ENCODE results near the gene WASL. TPM values are rescaled to one million over a fixed set of nuclear protein-coding genes. Genes with fewer than 3 reads are reported as not detected.
A peak's percentile ranks its signal among the peaks of the same experiment; 100 is the strongest.
"Not testable (repeated sequence)": the region's sequence is repeated elsewhere in the genome, so short reads cannot be mapped to it uniquely, and the experiment has no call there.

Gene WASL
- total RNA-seq, 1 donor from 2014 or later, result 20.4 TPM

DNA sequence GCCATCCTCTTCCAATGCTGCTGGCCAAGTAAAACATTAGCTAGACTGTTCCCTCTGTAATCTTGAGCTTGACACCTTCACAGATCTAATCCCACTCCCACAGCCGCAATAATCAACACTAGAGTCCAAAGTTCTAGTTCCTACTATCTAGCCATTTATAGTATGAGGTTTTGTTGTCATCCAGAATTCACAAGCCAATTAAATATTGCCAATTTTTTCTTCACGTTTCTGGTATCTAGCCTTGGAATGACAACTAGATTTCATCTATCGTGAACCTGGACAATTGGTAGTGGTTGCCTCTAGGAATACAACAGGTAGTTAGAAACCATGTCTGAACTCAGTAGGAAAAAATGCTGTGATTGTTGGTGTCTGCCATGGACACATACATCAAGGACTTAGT lies 10.4 kb downstream of the WASL start:
- DNase-seq (ENCODE audit: low read depth), result no peak
- no peak for TF ChIP-seq CTCF (conservative IDR thresholded peaks at IDR 0.05; ENCODE audit: low read depth, low read length)
- no peak overlapping the region for H3K4me3 ChIP-seq (ENCODE audit: low read depth, low read length)

DNA sequence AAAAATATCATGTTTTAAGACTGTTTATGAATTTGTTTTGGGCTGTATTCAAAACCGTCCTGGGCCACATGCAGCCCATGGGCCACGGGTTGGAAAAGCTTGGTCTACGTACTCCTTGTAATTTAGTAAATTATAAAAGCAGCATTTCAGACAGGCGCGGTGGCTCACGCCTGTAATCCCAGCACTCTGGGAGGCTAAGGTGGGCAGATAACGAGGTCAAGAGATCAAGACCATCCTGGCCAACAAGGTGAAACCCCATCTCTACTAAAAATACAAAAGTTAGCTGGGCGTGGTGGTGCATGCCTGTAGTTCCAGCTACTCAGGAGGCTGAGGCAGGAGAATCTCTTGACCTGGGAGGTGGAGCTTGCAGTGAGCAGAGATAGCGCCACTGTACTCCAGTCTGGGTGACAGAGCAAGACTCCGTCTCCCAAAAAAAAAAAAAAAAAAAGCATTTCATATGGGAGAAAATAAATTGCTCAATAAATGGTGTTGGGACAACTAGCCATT lies 11.6 kb downstream of the WASL start:
- not testable (repeated sequence) for DNase-seq (ENCODE audit: low read depth); H3K4me3 ChIP-seq (ENCODE audit: low read depth, low read length)

GRCh38 chr7:123735539-123735938 lies 13.3 kb downstream of the WASL start:
- DNase-seq (ENCODE audit: low read depth), result no peak
- no peak for TF ChIP-seq CTCF (conservative IDR thresholded peaks at IDR 0.05; ENCODE audit: low read depth, low read length)
- no peak overlapping the region for H3K4me3 ChIP-seq (ENCODE audit: low read depth, low read length)

DNA sequence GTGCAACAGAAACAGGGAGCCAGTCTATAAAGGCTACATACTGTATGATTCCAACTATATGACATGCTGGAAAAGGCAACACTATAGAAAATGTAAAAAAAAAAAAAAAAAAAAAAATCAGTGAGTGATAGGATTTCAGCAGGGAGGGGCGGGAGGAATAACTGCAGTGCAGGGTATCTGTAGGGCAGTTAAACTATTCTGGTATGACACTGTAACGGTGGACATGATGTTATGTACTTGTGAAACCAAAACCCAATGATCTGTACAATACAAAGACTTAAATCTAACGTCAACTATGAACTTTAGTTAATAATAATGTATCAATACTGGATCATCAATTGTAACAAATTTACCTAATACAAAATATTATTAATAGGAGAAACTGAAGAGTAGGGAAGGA lies 14.3 kb downstream of the WASL start:
- TF ChIP-seq CTCF (conservative IDR thresholded peaks at IDR 0.05; ENCODE audit: low read depth, low read length), result no peak
- DNase-seq (ENCODE audit: low read depth), result no peak
- H3K4me3 ChIP-seq (ENCODE audit: low read depth, low read length), result no peak overlapping the region

- no peak overlapping the region for H3K4me3 ChIP-seq (ENCODE audit: low read depth, low read length)
- no peak for DNase-seq (ENCODE audit: low read depth)
- no peak for TF ChIP-seq CTCF (conservative IDR thresholded peaks at IDR 0.05; ENCODE audit: low read depth, low read length)
These were observed 16.3 kb downstream of the WASL start for GRCh38 chr7:123732413-123733091.

- H3K4me3 ChIP-seq (ENCODE audit: low read depth, low read length), result no peak overlapping the region
- DNase-seq (ENCODE audit: low read depth), result no peak
- TF ChIP-seq CTCF (conservative IDR thresholded peaks at IDR 0.05; ENCODE audit: low read depth, low read length), result no peak
These were observed 19.6 kb downstream of the WASL start for GRCh38 chr7:123729218-123729578.

GRCh38 chr7:123727071-123727837 lies 21.5 kb downstream of the WASL start:
- TF ChIP-seq CTCF (conservative IDR thresholded peaks at IDR 0.05; ENCODE audit: low read depth, low read length), result no peak
- DNase-seq (ENCODE audit: low read depth), result peak; percentile 35
- H3K4me3 ChIP-seq (ENCODE audit: low read depth, low read length), result no peak overlapping the region
